Smooth muscle cell (in vitro differentiated cells): ENCODE measurements around the gene FAR2. TPM values are rescaled to one million over a fixed set of nuclear protein-coding genes. Genes with fewer than 3 reads are reported as not detected.
A peak's percentile ranks its signal among the peaks of the same experiment; 100 is the strongest.

Experiments used
- DNase-seq: peaks from one replicate; lab custom pipeline; 2025; ENCODE audit not compliant: unreplicated experiment; lab: John Stamatoyannopoulos, UW
- H2AFZ ChIP-seq: fragments of 200-600 bp; sonication (generic); 2 replicates; pipeline ENCODE4 v1.6.0; 2016; ENCODE audit warnings: antibody characterized with exemption, low read depth, mild to moderate bottlenecking
- H3F3A ChIP-seq: fragments of 200-600 bp; sonication (generic); 2 replicates; pipeline ENCODE4 v1.6.0; 2017; ENCODE audit warnings: antibody characterized with exemption, low read depth
- H3K27ac ChIP-seq: fragments of 200-600 bp; sonication (generic); 2 replicates; pipeline ENCODE4 v1.5.1; 2016; ENCODE audit warnings: low read depth, mild to moderate bottlenecking
- H3K27me3 ChIP-seq: fragments of 200-600 bp; sonication (generic); 2 replicates; pipeline ENCODE4 v1.6.1; 2016; ENCODE audit warnings: low read depth, mild to moderate bottlenecking
- H3K36me3 ChIP-seq: fragments of 200-600 bp; sonication (generic); 2 replicates; pipeline ENCODE4 v1.5.1; 2016; ENCODE audit warnings: low read depth
- H3K4me1 ChIP-seq: fragments of 200-600 bp; sonication (generic); 2 replicates; pipeline ENCODE4 v1.5.1; 2016; ENCODE audit warnings: low read depth
- H3K4me2 ChIP-seq: fragments of 200-600 bp; sonication (generic); 2 replicates; pipeline ENCODE4 v1.6.0; 2016; ENCODE audit warnings: mild to moderate bottlenecking
- H3K4me3 ChIP-seq: fragments of 200-600 bp; sonication (generic); 2 replicates; pipeline ENCODE4 v1.5.1; 2016; ENCODE audit warnings: mild to moderate bottlenecking
- H3K79me2 ChIP-seq: fragments of 200-600 bp; sonication (generic); 2 replicates; pipeline ENCODE4 v1.6.0; 2016; ENCODE audit warnings: low read depth, mild to moderate bottlenecking
- H3K9ac ChIP-seq: fragments of 200-600 bp; sonication (generic); 2 replicates; pipeline ENCODE4 v1.6.0; 2016; ENCODE audit warnings: low read depth
- H3K9me3 ChIP-seq: fragments of 200-600 bp; sonication (generic); replicated peaks from 2 replicates; pipeline ENCODE4 v1.5.1; 2016; ENCODE audit warnings: low read depth
- H4K20me1 ChIP-seq: fragments of 200-600 bp; sonication (generic); 2 replicates; pipeline ENCODE4 v1.6.0; 2016; ENCODE audit warnings: low read depth
- CTCF ChIP-seq: fragments of 200-600 bp; sonication (generic); IDR thresholded peaks from 2 replicates; pipeline ENCODE4 v1.5.1; 2017; ENCODE audit warnings: borderline replicate concordance, mild to moderate bottlenecking, antibody characterized with exemption; ENCODE audit not compliant: insufficient read depth, poor library complexity, severe bottlenecking
- WGBS: methylation state at CpG from one replicate; pipeline ENCODE4 v1.1.7; 2016; ENCODE audit warnings: low lambda C conversion rate; 5-methylcytosine and 5-hydroxymethylcytosine counted together
- polyA plus RNA-seq: library from polyadenylated mRNA; unstranded; fragments of >200 nt; fragmentation: Nextera tagmentation; extraction: Ambion mirVana; gene quantifications from 2 replicates; pipeline ENCODE4 v1.2.1, GENCODE V29; 2016
- total RNA-seq: library from RNA; depleted of rRNA; stranded (reverse); fragments of >200 nt; gene quantifications from 2 replicates; pipeline ENCODE4 v1.2.3, GENCODE V29; 2014

Gene FAR2
- total and polyA plus RNA-seq, 2 experiments from 2014 or later, result 1.5 to 8.5 TPM

GRCh38 chr12:29222200-29222599 lies 73.1 kb downstream of the FAR2 start:
- H3K79me2 ChIP-seq, result no peaks in the 10 kb centered on the region
- no peaks in the 10 kb centered on the region for H3K9me3 ChIP-seq
- H4K20me1 ChIP-seq, result no peaks in the 10 kb centered on the region
- H3K36me3 ChIP-seq, result no peaks in the 10 kb centered on the region
- H3K4me3 ChIP-seq, result no peak overlapping the region
- TF ChIP-seq CTCF, result no peak
- no peak for DNase-seq
- H2AFZ ChIP-seq, result no peak overlapping the region
- H3K9ac ChIP-seq, result no peak overlapping the region
- H3K4me2 ChIP-seq, result no peak overlapping the region
- 93% methylated on average over 1 of the region's 1 CpG for WGBS
- H3K4me1 ChIP-seq, result no peaks in the 10 kb centered on the region
- no peaks in the 10 kb centered on the region for H3F3A ChIP-seq
- no peak overlapping the region for H3K27ac ChIP-seq
- H3K27me3 ChIP-seq, result no peaks in the 10 kb centered on the region

GRCh38 chr12:29223426-29223825 lies 74.3 kb downstream of the FAR2 start:
- no peaks in the 10 kb centered on the region for H4K20me1 ChIP-seq
- DNase-seq, result no peak
- H3K9ac ChIP-seq, result no peak overlapping the region
- no peak overlapping the region for H3K4me3 ChIP-seq
- H3K36me3 ChIP-seq, result no peaks in the 10 kb centered on the region
- WGBS, result 86% methylated on average over 2 of the region's 2 CpGs
- no peaks in the 10 kb centered on the region for H3K27me3 ChIP-seq
- H3K9me3 ChIP-seq, result no peaks in the 10 kb centered on the region
- TF ChIP-seq CTCF, result no peak
- H2AFZ ChIP-seq, result no peak overlapping the region
- H3K27ac ChIP-seq, result no peak overlapping the region
- no peak overlapping the region for H3K4me2 ChIP-seq
- H3K4me1 ChIP-seq, result no peaks in the 10 kb centered on the region
- H3K79me2 ChIP-seq, result no peaks in the 10 kb centered on the region
- no peaks in the 10 kb centered on the region for H3F3A ChIP-seq

GRCh38 chr12:29223956-29224543 lies 75.0 kb downstream of the FAR2 start:
- no peaks in the 10 kb centered on the region for H3K79me2 ChIP-seq
- H3K9ac ChIP-seq, result no peak overlapping the region
- no peaks in the 10 kb centered on the region for H4K20me1 ChIP-seq
- H3F3A ChIP-seq, result no peaks in the 10 kb centered on the region
- H3K4me2 ChIP-seq, result peak overlapping the region; percentile 24
- DNase-seq, result no peak
- no peak overlapping the region for H3K4me3 ChIP-seq
- H3K4me1 ChIP-seq, result no peaks in the 10 kb centered on the region
- H3K9me3 ChIP-seq, result no peaks in the 10 kb centered on the region
- H3K36me3 ChIP-seq, result no peaks in the 10 kb centered on the region
- H2AFZ ChIP-seq, result no peak overlapping the region
- H3K27ac ChIP-seq, result no peak overlapping the region
- H3K27me3 ChIP-seq, result no peaks in the 10 kb centered on the region
- 91% methylated on average over 2 of the region's 2 CpGs for WGBS
- TF ChIP-seq CTCF, result no peak

- H4K20me1 ChIP-seq, result no peaks in the 10 kb centered on the region
- H3K4me3 ChIP-seq, result no peak overlapping the region
- no peak overlapping the region for H3K9ac ChIP-seq
- peak overlapping the region; percentile 24 for H3K4me2 ChIP-seq
- TF ChIP-seq CTCF, result no peak
- no peak for DNase-seq
- H3K9me3 ChIP-seq, result no peaks in the 10 kb centered on the region
- H3K4me1 ChIP-seq, result no peaks in the 10 kb centered on the region
- no peaks in the 10 kb centered on the region for H3K36me3 ChIP-seq
- H3K27ac ChIP-seq, result no peak overlapping the region
- no peaks in the 10 kb centered on the region for H3K79me2 ChIP-seq
- no peaks in the 10 kb centered on the region for H3F3A ChIP-seq
- 54% methylated on average over 4 of the region's 4 CpGs for WGBS
- H2AFZ ChIP-seq, result no peak overlapping the region
- H3K27me3 ChIP-seq, result no peaks in the 10 kb centered on the region
Observed at GRCh38 chr12:29224572-29224971, 75.5 kb downstream of the FAR2 start.
